ENCODE measurements around the gene CYP3A4. TPM values are rescaled to one million over a fixed set of nuclear protein-coding genes. Genes with fewer than 3 reads are reported as not detected.
"Not testable (repeated sequence)": the region's sequence is repeated elsewhere in the genome, so short reads cannot be mapped to it uniquely, and the experiment has no call there.

The CYP3A4 gene
- polyA plus RNA-seq (ENCODE audit: insufficient read depth in 1 of 5, insufficient read length in 5 of 5, low replicate concordance in 1 of 5): under 1 TPM; 0.14 to 0.34 (median 0.18) TPM
- long read RNA-seq, donor 1: 0 reads
- long read RNA-seq, donor 2: 0 reads
- long read RNA-seq, donor 3: 0 reads
- long read RNA-seq, donor 4: 0 reads
- long read RNA-seq, donor 5: 0 reads
- long read RNA-seq, donor 6: 0 reads
- long read RNA-seq, donor 7: 0 reads
- long read RNA-seq, donor 8: 0 reads

DNA sequence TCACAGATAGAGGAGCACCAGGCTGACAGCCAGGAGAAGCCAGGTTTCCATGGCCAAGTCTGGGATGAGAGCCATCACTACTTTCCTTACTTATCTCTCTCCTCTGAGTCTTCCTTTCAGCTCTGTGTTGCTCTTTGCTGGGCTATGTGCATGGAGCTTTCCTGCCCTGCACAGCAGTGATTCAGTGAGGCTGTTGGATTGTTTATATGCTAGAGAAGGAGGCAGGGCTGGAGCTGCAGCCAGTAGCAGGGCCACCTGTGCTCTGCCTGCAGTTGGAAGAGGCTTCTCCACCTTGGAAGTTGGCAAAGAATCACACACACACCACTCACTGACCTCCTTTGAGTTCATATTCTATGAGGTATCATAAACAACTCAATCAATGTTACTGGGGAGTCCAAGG is at the start of gene CYP3A4:
Gene CYP3A4, minus strand, starts transcription at position 178 of the 400 bp plus-strand sequence. Its CDS starts 103 bp downstream, at position 75.
- DNase-seq: no peak

DNA sequence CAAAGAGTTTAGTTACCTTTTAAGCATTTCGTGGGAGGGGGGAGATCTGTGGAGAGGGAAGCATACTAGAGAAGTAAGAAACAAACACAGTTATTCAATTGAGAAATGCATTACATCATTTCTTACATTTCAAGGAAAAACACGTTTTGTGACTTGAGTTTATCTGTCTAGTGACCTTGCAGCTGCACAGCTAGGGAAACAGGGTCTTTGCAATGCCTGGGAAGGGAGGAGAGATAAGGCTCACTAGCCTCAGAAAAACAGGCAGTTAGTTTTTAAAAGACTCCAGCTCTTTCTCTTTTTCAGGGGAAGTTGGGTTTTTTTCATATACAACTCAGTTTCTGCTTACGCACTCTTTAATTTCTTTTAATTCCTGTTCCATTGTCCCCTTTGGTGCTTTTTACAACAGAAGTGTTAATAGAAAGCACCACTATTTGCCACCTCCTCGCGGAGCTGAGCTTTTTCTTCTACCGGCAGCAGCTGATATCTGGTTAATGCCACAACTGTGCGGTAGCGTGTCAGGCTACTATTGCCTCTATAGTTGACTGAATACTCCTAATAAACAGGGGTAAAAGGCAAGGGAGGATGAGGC is 49.4 kb upstream of the CYP3A4 start:
- DNase-seq: no peak

DNA sequence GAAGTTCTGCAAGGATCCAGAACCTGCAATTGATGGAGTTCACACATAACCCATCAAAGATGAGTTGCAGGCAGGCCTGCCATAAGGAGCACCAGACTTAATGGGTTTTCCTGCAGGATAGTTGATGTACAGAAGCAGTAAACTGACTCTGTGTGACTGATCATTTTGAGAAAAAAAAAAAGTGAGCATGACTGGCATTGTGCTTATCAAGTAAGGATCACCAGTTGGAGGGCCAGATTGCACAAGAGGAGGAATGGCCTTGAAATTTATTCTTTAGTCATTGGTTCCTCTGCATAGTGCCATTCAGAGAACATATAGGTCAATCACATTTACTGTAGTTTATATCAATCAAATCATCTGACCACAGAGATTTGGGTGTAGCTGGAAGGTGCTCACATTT is 47.6 kb upstream of the CYP3A4 start:
- no peak for DNase-seq

DNA sequence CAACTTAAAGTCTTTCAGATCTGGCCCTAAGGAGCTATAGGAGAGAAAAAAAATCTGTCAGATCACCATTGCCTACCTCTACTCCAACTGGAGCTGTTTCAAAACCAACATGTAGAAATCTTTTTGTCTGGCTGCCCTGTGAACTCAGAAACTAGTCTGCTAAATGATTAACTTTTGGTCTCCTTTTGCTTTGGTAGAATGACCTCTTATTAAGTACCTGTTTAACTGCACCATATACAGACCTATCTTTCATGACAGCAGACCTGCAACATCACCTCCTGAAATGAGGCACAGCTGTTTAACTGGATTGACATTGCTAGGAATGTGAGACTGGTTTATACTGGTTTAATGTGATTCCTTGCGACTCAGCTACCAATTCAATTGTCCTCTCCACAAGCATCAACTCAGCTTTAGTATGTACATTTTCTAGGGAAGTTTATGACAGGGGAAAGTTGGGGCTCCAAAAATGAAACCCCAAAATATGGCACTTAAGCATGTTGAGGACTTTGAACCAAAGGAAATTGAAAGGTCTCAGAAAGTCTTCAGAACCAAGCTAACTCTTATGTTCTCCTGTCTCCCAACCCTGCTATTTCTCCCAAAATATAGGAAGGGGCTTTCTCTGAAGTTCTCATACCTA is 45.7 kb upstream of the CYP3A4 start:
- no peak for DNase-seq

DNA sequence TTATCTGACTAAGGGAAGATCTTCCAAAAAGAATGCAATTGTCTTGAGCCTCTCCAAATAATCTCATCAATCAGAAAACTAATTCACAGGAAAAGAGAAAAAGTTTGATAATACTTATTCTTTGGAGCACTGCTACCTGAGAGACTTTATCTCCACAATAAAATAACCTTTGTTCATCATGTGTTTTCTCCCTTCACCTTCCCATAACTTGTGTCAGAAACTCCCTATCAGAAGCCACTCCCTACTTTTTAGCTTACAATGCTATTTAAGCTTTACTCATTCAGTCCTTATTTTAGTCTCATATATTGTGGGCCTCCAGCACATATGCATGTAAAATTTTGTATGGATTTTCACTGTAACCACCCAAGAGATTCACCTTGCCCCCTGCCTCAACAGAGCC is 44.8 kb upstream of the CYP3A4 start:
- no peak for DNase-seq

DNA sequence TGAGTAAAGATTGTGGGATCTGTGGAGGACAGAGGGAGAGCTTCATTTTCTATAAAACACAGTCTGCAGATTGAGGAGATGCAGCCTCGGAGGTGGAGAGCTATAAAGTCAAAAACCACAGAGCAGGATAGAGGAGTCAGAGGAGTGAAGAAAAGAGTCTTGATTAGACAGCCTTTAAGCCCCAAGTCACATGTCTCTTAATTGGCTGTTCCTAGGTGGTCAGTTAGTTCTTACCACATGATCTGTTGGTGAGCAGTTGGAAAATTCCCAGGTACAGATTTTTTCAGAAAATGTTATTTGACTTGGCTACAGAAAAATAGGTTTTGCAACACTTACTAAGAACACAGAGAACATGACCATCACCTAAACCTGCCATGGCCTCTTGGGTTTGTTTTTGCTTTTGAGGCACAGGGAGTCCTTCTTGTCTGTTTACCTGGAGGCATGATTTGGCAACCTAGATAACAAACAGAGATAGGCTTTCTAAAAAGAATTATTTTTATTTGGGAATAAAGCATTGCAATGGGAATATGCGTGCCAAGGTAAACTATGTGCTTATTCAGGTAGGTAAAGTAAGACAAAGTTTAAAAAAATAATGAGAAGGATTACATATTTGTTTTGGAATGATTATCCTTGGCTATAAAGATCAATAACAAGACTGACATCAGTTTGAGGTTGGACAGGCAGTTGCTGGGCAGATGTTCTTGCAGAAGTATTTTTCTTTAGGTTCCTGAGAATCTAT is 43.2 kb upstream of the CYP3A4 start:
- DNase-seq: no peak

DNA sequence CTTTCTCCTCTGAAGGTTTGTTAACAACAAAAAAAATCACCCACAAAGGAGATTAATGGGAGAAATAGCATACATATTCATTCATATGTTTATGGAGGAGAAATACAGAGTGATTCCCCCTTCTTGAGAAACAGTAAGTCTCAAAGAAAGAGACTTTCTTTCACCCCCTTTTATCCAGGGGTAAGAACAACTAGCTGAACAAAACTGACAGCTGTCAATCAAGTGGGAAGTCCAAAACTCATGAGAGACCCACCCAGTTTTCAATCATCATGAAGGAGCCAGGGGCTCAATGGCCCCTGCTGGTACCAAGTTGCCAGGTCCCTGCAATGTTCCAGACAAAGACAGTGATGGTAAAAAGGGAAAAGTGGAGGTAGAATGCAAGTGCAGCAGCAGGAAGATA is 41.9 kb upstream of the CYP3A4 start:
- DNase-seq: no peak

DNA sequence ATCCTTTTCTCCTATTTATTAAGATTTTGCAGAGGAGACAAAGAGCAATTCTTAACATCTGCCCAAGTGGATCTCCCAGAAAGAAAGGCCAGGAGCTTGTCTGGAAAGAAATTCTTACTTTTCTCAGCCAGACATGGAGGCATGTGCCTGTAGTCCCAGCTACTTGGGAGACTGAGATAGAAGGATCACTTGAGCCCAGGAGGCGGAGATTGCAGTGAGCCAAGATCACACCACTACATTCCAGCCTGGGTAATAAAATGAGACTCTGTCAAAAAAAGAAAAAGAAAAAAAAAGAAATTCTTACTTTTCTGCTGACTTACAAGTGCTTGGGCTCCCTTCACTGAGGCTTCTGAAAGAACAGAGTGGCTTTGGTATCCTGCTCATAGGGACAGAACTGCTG is 41.5 kb upstream of the CYP3A4 start:
- DNase-seq: no peak

DNA sequence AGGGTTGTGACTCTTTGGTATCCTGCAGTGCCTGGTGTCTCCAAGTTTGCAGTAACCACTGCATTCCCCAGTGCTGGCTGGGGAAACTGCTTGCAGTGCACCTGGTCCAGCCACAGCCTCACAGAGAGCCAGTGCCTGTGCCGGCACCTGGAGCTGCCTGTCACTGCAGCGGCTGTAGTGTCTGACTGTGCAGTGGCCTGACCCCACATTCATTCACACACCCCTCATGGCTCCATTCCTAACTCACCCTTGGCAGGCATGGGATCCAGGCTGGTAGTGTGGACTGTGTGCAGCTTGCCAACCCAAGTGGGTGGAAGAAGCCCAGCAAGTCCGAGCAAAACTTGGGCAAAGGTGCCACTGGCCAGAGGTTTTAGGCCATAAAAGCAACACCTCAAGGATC is 40.1 kb upstream of the CYP3A4 start:
- DNase-seq: no peak

DNA sequence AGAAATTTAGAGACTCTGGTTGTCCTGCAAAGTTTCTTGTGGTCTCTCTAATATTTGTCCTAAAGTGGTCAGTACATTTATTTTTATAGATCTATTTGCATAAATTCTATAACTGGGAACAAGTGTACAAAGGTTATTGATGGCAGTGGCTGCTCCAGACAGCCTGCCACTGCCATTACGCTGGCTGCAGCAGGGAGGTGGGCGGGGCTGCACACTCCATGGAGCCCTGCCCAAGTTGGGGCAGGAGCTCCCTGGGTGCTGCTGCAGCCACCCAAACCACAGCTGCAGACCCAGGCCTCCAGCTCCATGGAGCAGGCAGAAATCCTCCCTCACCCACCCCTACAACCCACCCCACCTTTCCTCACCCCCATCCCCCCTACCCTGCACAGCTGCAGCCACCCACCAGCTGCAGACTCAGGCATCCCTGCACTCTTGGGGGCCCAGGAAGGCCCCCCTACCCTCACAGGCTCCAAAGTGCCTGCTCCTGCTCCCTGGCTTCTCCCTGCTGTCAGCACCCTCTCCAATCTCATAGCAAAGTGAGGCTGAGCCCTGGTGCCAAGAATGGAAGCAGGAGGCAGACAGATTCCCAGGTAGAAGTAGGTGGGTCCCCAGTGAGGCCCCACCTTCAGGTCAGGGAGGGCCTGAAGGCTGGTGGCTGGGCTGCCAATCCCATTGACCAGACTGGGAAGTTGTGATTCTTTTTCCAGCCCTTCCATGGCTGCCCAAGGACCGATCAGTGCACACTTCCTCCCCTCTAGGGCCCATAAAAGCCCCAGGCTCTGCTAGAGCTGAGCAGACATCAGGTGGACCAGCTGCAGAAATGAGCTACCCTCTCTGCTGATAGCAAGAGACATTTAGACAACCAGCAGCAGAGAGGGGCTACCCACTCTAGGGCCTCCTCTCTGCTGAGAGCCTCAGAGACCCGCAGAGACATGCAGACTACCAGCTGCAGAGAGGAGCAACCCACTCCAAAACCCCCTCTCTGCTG is 39.0 kb upstream of the CYP3A4 start:
- no peak for DNase-seq

DNA sequence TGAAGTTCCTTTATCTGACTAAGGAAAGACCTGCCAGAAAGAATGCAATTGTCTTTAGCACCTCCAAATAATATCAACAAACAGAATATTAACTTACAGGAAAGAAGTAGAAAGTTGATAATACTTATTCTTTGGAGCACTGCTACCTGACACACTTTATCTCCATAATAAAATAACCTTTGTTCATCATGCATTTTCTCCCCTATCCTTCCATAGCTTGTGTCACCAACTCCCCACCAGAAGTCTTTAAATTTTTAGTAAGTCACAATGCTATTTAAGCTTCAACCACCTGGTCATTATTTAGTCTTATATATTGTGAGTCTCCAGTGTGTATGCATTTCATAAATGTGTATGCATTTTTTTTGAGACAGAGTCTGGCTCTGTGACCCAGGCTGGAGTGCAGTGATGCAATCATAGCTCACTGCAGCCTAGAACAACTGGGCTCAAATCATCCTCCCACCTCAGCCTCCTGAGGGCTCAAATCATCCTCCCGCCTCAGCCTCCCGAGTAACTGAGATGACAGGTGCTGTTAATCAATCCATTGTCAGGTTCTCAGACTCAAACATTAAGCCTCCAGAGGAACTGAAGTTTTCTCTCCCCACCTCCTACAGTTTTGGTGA is 36.5 kb upstream of the CYP3A4 start:
- no peak for DNase-seq

DNA sequence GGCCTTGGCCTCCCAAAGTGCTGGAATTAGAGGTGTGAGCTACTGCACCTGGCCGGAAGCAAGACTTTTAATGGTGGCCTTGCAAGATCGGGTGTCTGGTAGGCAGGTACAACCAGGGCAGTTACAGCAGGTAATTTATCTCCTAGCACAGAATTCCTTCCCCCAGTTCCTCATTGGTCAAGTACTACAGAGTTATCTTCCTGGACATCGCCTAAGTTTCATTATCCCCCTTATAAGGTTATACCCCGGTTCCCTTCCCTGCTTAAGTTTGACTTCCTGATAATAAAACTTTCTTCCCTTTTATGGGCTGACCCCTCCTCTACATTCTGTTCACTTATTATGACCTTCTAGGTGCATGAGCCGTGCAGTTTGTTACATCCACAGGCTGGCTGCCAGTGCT is 24.8 kb upstream of the CYP3A4 start:
- no peak for DNase-seq

DNA sequence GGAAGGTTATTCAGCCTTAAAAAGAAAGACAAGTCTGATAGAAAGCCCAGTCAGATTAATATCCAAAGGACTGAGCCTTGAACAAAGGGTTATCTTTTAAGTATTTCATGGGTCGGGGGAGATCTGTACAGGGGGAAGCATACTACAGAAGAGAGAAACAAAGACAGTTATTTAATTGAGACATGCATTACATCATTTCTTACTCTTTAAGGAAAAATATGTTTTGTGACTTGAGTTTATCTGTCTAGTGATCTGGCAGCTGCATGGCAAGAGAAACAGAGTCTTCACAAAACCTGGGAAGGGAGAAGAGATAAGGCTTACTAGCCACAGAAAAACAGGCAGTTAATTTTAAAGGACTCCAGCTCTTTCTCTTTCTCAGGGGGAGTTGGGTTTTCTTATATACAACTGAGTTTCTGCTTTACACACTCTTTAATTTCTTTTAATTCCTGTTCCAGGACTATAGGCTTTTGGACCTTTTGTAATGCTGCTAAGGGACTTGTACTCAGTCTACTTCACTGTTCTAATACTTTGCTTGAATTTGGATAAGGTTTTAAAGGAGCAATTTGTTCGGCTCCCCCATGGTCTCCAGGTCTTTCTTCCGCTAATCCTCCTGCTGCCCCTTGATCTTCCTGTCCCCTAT is 23.0 kb upstream of the CYP3A4 start:
- DNase-seq: no peak

DNA sequence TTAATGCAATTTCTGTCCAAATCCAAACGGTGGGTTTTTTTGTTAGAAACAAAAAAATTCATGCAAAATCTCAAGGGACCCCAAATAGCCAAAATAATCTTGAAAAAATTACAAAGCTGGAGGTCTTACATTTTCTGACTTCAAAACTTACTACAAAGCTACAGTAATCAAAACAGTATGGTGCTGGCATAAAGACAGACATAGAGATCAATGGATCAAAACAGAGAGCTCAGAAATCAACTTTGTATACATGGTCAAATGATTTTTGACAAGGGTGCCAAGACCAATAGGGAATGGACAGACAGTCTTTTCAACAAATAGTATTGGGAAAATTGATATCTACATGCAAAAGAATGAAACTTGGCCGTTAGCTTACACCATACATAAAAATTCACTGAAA is 21.7 kb upstream of the CYP3A4 start:
- no peak for DNase-seq

DNA sequence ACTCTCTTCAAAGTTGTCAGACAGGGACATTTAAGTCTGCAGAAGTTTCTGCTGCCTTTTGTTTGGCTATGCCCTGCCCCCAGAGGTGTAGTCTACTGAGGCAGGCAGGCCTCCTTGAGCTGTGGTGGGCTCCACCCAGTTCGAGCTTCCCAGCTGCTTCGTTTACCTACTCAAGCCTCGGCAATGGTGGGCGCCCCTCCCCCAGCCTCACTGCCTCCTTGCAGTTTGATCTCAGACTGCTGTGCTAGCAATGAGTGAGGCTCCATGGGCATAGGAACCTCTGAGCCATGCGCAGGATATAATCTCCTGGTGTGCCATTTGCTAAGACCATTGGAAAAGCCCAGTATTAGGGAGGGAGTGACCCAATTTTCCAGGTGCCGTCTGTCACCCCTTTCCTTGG is 19.1 kb upstream of the CYP3A4 start:
- DNase-seq: not testable (repeated sequence)

DNA sequence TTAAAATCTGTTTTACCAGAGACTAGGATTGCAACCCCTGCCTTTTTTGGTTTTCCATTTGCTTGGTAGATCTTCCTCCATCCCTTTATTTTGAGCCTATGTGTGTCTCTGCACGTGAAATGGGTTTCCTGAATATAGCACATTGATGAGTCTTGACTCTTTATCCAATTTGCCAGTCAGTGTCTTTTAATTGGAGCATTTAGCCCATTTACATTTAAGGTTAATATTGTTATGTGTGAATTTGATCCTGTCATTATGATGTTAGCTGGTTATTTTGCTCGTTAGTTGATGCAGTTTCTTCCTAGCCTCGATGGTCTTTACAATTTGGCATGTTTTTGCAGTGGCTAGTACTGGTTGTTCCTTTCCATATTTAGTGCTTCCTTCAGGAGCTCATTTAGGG is 17.4 kb upstream of the CYP3A4 start:
- not testable (repeated sequence) for DNase-seq

DNA sequence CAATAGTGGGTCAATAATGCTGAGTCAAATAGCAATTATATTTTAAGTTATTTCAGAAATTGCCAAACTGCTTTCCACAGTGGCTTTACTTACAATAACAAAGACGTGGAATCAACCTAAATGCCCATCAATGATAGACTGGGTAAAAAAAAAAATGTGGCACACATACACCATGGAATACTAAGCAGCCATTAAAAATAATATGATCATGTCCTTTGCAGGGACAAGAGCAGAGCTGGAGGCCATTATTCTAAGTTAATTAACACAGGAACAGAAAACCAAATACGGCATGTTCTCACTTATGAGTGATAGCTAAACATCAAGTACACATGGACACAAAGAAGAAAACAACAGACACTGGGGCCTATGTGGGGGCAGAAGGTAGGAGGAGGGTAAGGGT is 15.0 kb upstream of the CYP3A4 start:
- no peak for DNase-seq

DNA sequence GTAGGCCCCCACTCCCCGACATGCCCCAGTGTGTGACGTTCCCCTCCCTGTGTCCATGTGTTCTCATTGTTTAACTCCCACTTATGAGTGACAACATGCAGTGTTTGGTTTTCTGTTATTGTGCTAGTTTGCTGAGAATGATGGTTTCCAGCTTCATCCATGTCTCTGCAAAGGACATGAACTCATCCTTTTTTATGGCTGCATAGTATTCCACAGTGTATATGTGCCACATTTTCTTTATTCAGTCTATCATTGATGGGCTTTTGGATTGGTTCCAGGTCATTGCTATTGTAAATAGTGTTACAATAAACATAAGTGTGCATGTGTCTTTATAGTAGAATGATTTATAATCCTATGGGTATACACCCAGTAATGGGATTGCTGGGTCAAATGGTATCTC is 11.9 kb upstream of the CYP3A4 start:
- not testable (repeated sequence) for DNase-seq

DNA sequence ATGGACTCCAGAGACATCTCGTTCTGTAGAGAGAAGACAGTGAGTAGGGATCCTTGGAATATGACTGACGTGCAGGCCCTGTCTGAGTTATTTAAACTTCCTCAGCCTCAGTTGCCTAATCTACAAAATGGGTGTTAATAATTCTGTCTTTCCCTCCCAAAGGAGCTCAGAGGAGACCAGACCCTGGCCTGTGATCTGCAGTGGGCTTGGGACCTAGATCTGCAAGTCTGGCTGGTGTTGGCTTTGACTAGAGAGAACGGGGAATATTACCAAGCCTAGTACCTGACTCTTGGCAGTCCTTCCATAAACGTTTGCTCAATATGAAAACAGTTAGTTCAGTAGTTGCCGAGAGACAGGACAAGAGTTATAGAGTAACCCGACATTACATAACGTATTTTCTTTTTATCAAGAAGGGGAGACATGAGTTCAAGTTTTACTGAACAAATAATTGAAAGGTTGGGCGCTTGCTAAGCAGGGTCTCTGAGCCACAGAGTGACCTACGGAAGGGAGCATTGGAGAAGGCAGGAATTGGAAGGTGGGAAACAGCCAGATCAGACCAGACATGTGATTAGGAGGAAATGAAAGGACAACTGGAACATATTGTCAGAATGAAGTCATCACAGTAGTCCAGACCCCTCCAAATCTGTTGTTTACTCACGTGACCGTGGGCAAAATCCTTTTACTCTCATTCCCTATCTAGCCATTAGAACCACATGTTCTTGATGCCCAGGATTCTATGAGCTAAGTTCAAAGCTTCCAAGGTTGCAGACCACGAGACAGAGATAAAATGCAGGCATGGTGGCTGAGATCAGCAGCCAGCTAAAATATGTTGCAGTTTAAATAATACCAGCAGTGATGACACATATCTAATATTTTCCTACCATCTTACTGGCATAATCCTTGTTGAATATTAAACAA is 10.9 kb upstream of the CYP3A4 start:
- DNase-seq: no peak
